ENCODE data around the gene C5orf52.
"Not testable (repeated sequence)": the region's sequence is repeated elsewhere in the genome, so short reads cannot be mapped to it uniquely, and the experiment has no call there.

C5orf52 gene

GRCh38 chr5:157721159-157721558 is 49.8 kb downstream of the C5orf52 start:
- H3K9me3 Mint-ChIP-seq, result no peaks in the 10 kb centered on the region
- CTCF ChIA-PET, result interaction anchor here (1.4 to 2.3 kb wide), 3 partner anchors 20 to 379 kb away, joined by 4 to 9 read pairs (median 5); no protein-coding TSS in a partner anchor
- H3K36me3 Mint-ChIP-seq, result peaks cover 1% of the 10 kb centered on the region
- peaks cover 2% of the 10 kb centered on the region for H3K27me3 Mint-ChIP-seq
- no peak overlapping the region for H3K4me3 Mint-ChIP-seq
- peaks cover 25% of the 10 kb centered on the region for H3K4me1 Mint-ChIP-seq
- no peak overlapping the region for H3K27ac Mint-ChIP-seq
- DNase-seq, result no peak

GRCh38 chr5:157722895-157723294 is 51.6 kb downstream of the C5orf52 start:
- H3K27ac Mint-ChIP-seq, H3K9me3 Mint-ChIP-seq, H3K27me3 Mint-ChIP-seq, DNase-seq, CTCF ChIA-PET, H3K36me3 Mint-ChIP-seq, H3K4me3 Mint-ChIP-seq: not testable (repeated sequence)
- H3K4me1 Mint-ChIP-seq, result peaks cover 15% of the 10 kb centered on the region

GRCh38 chr5:157726607-157727006 is 55.3 kb downstream of the C5orf52 start:
- DNase-seq, H3K27ac Mint-ChIP-seq, CTCF ChIA-PET, H3K9me3 Mint-ChIP-seq, H3K4me3 Mint-ChIP-seq, H3K36me3 Mint-ChIP-seq, H3K27me3 Mint-ChIP-seq: not testable (repeated sequence)
- peaks cover 11% of the 10 kb centered on the region for H3K4me1 Mint-ChIP-seq

DNA sequence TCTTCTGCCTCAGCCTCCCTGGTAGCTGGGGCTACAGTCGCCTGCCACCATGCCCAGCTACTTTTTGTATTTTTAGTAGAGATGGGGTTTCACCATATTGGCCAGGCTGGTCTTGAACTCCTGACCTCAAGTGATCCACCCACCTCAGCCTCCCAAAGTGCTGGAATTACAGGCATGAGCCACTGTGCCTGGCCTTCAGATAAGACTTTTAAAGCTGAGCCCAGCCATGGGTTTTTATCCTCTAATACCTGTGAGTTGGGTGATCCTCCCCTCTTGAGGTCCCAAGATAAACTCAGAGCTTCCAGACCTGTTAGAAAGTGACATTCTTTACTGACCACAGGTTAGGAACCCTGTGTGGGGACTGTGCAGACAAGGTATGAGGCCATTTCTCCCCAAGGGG is 56.5 kb downstream of the C5orf52 start:
- H3K36me3 Mint-ChIP-seq, result peaks cover 13% of the 10 kb centered on the region
- not testable (repeated sequence) for H3K9me3 Mint-ChIP-seq, H3K4me3 Mint-ChIP-seq, DNase-seq, H3K27ac Mint-ChIP-seq, H3K27me3 Mint-ChIP-seq
- H3K4me1 Mint-ChIP-seq, result peaks cover 21% of the 10 kb centered on the region
- CTCF ChIA-PET, result interaction anchor here (0.6 to 2.2 kb wide), 2 partner anchors 9 to 181 kb away, joined by 3 to 12 read pairs; no protein-coding TSS in a partner anchor
